ENCODE data around the gene ZSWIM2. TPM values are rescaled to one million over a fixed set of nuclear protein-coding genes. Genes with fewer than 3 reads are reported as not detected.
"Not testable (repeated sequence)": the region's sequence is repeated elsewhere in the genome, so short reads cannot be mapped to it uniquely, and the experiment has no call there.

Gene ZSWIM2
- total RNA-seq, 8 experiments from 2014 or later, result 0.14 to 0.38 TPM; not detected in 6

DNA sequence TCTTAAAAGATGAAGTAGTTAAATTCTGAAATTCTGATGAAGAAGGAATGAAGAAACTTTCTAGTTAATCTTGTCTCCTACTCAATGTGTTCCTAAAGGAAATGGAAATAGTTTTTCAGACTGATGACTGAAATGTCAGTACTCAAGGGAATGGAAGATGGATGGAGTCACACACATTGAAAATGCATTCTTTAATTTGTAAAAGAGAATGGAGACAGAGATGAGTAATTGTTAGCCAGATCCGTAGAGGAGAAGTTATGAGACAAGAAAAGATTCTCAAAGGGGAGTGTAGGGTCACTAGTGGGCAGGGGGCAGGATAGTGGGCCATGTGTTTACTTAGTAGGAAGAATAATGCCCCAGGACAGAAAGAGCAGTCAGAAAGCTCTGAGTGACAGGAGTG is 13.3 kb downstream of the ZSWIM2 start:
- Histone ChIP-seq H3K4me1 (replicated peaks in 1 of 2) (peaks cover 4 to 12% of the 10 kb centered on the region in 2 donors), H3K4me3 (no peak overlapping the region), H3K27ac (no peak overlapping the region)
- peak in 3 of 8 experiments; percentile 21 to 59 (median 45) for ATAC-seq (replicated peaks in 6 of 8)
- in situ Hi-C loops (cut with MboI; ENCODE audit: low pct_unique_long_range_greater_than_20kb in 2 of 9, low sequenced_read_pairs in 9 of 9, unreplicated experiment in 9 of 9), result no loop called here
- WGBS, 10 experiments, result 0 to 100% (median 17%) methylated on average over 1 of the region's 1 CpG; no CpG with 5 or more reads in 5 of the 10 experiments

DNA sequence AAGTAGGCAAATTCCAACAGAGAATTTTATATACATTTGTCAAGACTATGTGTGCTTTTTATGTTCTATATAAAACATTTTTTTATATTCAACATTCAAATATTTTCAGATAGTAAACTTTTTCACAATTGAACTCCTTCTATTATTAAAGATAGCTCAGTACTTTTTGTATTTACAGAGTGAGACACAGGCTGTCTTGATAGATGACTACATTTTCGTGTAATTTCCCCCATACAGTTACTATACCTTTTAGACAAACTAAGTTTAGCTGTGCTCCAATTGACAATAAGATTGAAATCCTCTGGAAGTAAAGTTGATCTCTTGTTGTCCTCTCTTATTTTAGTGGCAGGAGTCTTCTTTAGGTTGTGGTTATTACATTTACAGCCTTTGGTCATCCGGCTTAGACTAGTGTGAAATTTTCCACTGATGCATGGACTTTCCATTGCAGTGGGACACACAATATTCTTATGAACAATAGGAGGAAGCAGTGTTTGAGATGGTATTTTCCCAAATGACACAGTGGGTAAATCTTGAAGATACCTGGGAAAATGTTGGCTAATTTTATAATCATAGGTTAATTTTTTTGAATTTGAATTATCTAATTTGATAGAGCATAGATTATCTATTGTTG is 21.0 kb downstream of the ZSWIM2 start:
- no peak for ATAC-seq (replicated peaks in 6 of 8)
- no peak overlapping the region for H3K4me3 ChIP-seq
- no peak overlapping the region for H3K27ac ChIP-seq
- WGBS, 10 experiments, result 26 to 93% (median 50%) methylated on average over 1 to 2 of the region's 2 CpGs; no CpG with 5 or more reads in 3 of the 10 experiments
- no peaks in the 10 kb centered on the region for H3K4me1 ChIP-seq (replicated peaks in 1 of 2)
- in situ Hi-C loops (cut with MboI; ENCODE audit: low pct_unique_long_range_greater_than_20kb in 2 of 9, low sequenced_read_pairs in 9 of 9, unreplicated experiment in 9 of 9), result no loop called here

DNA sequence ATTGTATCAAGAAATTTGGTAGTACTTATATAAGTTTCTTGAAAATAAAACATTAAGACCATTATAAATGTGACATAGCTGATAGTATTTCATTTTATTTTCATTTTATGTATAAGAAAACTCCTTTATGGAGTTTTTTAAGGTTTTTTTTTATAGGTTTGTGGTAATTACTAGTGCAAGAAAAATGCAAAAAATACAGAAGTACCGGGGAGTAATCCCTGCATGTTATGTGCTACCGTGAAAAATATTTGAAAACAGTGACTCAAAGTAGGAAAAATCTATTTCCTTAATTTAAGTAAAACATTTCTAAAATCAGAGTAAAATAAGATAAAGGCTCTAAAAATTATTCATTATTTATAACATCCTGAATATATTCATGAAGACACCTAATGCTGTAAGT is 21.6 kb downstream of the ZSWIM2 start:
- Histone ChIP-seq H3K4me1 (replicated peaks in 1 of 2) (no peaks in the 10 kb centered on the region), H3K27ac (no peak overlapping the region), H3K4me3 (no peak overlapping the region)
- ATAC-seq (replicated peaks in 6 of 8), result no peak
- in situ Hi-C loops (cut with MboI; ENCODE audit: low pct_unique_long_range_greater_than_20kb in 2 of 9, low sequenced_read_pairs in 9 of 9, unreplicated experiment in 9 of 9), result no loop called here
- 0 to 100% (median 87%) methylated on average over 2 of the region's 2 CpGs for WGBS, 10 experiments

GRCh38 chr2:186822323-186822722 is 26.6 kb downstream of the ZSWIM2 start:
- H3K4me1 ChIP-seq (replicated peaks in 1 of 2), result no peaks in the 10 kb centered on the region
- no peak overlapping the region for H3K4me3 ChIP-seq
- in situ Hi-C loops (cut with MboI; ENCODE audit: low pct_unique_long_range_greater_than_20kb in 2 of 9, low sequenced_read_pairs in 9 of 9, unreplicated experiment in 9 of 9), result no loop called here
- no peak overlapping the region for H3K27ac ChIP-seq
- 20 to 100% (median 88%) methylated on average over 1 to 2 of the region's 2 CpGs; no CpG with 5 or more reads in 1 of the 10 experiments for whole genome bisulfite sequencing, 10 experiments
- ATAC-seq (replicated peaks in 6 of 8), result no peak

GRCh38 chr2:186820303-186820702 is 28.7 kb downstream of the ZSWIM2 start:
- 40 to 97% (median 75%) methylated on average over 1 to 7 of the region's 7 CpGs; no CpG with 5 or more reads in 1 of the 10 experiments for WGBS, 10 experiments
- H3K4me1 ChIP-seq (replicated peaks in 1 of 2), result no peaks in the 10 kb centered on the region
- no peak overlapping the region for H3K4me3 ChIP-seq
- no peak overlapping the region for H3K27ac ChIP-seq
- no peak for ATAC-seq (replicated peaks in 6 of 8)
- in situ Hi-C loops (cut with MboI; ENCODE audit: low pct_unique_long_range_greater_than_20kb in 2 of 9, low sequenced_read_pairs in 9 of 9, unreplicated experiment in 9 of 9), result no loop called here

- ATAC-seq (replicated peaks in 6 of 8); H3K4me1 ChIP-seq (replicated peaks in 1 of 2); H3K27ac ChIP-seq; in situ Hi-C loops (cut with MboI; ENCODE audit: low pct_unique_long_range_greater_than_20kb in 2 of 9, low sequenced_read_pairs in 9 of 9, unreplicated experiment in 9 of 9); H3K4me3 ChIP-seq: not testable (repeated sequence)
- WGBS, 10 experiments, result 0 to 100% (median 88%) methylated on average over 1 to 5 of the region's 6 CpGs; no CpG with 5 or more reads in 2 of the 10 experiments
Measured at GRCh38 chr2:186811760-186812159, 37.2 kb downstream of the ZSWIM2 start.

DNA sequence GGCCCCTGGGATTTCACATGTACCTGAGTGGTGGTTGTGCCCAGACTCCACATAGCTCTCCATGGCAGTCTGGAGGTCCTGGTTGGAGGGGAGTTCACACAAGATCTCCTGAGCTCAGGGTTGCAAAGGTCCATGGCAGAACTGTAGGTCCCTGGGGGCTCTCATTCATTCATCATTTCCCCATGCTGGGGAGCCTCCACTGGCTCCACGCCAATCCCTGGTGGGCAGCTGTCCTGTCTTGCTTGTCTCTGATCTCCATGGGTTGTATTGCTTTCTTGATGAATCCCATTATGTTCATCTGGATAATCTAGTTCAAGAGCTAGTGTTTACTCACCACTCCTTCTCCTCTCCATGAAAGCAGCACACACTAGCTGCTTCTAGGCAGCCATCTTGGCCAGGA is 42.4 kb downstream of the ZSWIM2 start:
- no peak for ATAC-seq (replicated peaks in 6 of 8)
- in situ Hi-C loops (cut with MboI; ENCODE audit: low pct_unique_long_range_greater_than_20kb in 2 of 9, low sequenced_read_pairs in 9 of 9, unreplicated experiment in 9 of 9), result no loop called here
- 0 to 100% (median 100%) methylated on average over 1 of the region's 1 CpG; no CpG with 5 or more reads in 7 of the 10 experiments for WGBS, 10 experiments

GRCh38 chr2:186798604-186799003 is 50.4 kb downstream of the ZSWIM2 start:
- H3K27ac ChIP-seq; H3K4me1 ChIP-seq (replicated peaks in 1 of 2); in situ Hi-C loops (cut with MboI; ENCODE audit: low pct_unique_long_range_greater_than_20kb in 2 of 9, low sequenced_read_pairs in 9 of 9, unreplicated experiment in 9 of 9); H3K4me3 ChIP-seq; ATAC-seq (replicated peaks in 6 of 8): not testable (repeated sequence)
- WGBS, 10 experiments, result no CpG with 5 or more reads among the region's 1 CpG

More for the DNA sequence above, 42.4 kb downstream of the ZSWIM2 start:
- Histone ChIP-seq H3K4me1 (replicated peaks in 1 of 2) (no peaks in the 10 kb centered on the region), H3K27ac (no peak overlapping the region), H3K4me3 (no peak overlapping the region)

DNA sequence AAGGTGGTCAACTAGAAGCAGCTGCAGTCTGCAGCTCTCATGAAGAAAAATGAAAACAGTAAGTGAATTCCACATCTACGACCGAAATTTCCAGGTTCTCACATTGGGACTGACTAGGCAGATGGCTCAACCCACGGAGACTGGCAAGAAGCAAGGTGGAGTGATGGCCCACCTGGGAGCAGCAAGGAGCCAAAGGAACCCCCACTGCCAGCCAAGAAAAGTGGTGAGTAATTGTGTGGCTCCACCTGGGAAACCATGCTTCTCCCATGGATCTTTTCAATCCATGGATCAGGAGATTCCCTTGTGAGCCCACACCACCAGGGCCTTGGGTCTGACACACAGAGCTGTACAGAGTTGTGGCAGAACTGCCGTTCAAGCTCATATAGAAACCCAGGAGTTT is 64.0 kb downstream of the ZSWIM2 start:
- H3K4me3 ChIP-seq, result no peak overlapping the region
- in situ Hi-C loops (cut with MboI; ENCODE audit: low pct_unique_long_range_greater_than_20kb in 2 of 9, low sequenced_read_pairs in 9 of 9, unreplicated experiment in 9 of 9), result no loop called here
- no peaks in the 10 kb centered on the region for H3K4me1 ChIP-seq (replicated peaks in 1 of 2)
- WGBS, 10 experiments, result 0 to 83% (median 47%) methylated on average over 1 to 4 of the region's 4 CpGs; no CpG with 5 or more reads in 3 of the 10 experiments
- no peak for ATAC-seq (replicated peaks in 6 of 8)
- no peak overlapping the region for H3K27ac ChIP-seq

- Histone ChIP-seq H3K4me1 (replicated peaks in 1 of 2) (no peaks in the 10 kb centered on the region), H3K4me3 (no peak overlapping the region), H3K27ac (no peak overlapping the region)
- ATAC-seq (replicated peaks in 6 of 8), result no peak
- in situ Hi-C loops (cut with MboI; ENCODE audit: low pct_unique_long_range_greater_than_20kb in 2 of 9, low sequenced_read_pairs in 9 of 9, unreplicated experiment in 9 of 9), result no loop called here
Measured at GRCh38 chr2:186783254-186783653, 65.7 kb downstream of the ZSWIM2 start.

GRCh38 chr2:186780701-186781316 is 68.2 kb downstream of the ZSWIM2 start:
- H3K27ac ChIP-seq, result no peak overlapping the region
- no peak overlapping the region for H3K4me3 ChIP-seq
- 6 to 79% (median 51%) methylated on average over 1 to 4 of the region's 4 CpGs; no CpG with 5 or more reads in 1 of the 10 experiments for WGBS, 10 experiments
- no peaks in the 10 kb centered on the region for H3K4me1 ChIP-seq (replicated peaks in 1 of 2)
- peak in 2 of 8 experiments; percentile 57 to 61 for ATAC-seq (replicated peaks in 6 of 8)
- in situ Hi-C loops (cut with MboI; ENCODE audit: low pct_unique_long_range_greater_than_20kb in 2 of 9, low sequenced_read_pairs in 9 of 9, unreplicated experiment in 9 of 9), result no loop called here
